GM12864 (cell line): ENCODE results near the gene LAP3.

ENCODE experiments used
- DNase-seq: peaks from one replicate; pipeline ENCODE4 v3.0.0-alpha.2; 2011; ENCODE audit warnings: low read depth
- H3K4me3 ChIP-seq: 2 replicates; pipeline ENCODE4 v1.5.1; 2011; ENCODE audit warnings: mild to moderate bottlenecking, low read depth, low read length, control low read depth
- TF ChIP-seq, protein P1 (sequence below): IDR thresholded peaks from 2 replicates; pipeline ENCODE4 v1.5.1; 2011; ENCODE audit warnings: low read depth, mild to moderate bottlenecking, moderate library complexity, low read length, control low read depth, inconsistent platforms; ENCODE audit errors: missing control alignments

The LAP3 gene

DNA sequence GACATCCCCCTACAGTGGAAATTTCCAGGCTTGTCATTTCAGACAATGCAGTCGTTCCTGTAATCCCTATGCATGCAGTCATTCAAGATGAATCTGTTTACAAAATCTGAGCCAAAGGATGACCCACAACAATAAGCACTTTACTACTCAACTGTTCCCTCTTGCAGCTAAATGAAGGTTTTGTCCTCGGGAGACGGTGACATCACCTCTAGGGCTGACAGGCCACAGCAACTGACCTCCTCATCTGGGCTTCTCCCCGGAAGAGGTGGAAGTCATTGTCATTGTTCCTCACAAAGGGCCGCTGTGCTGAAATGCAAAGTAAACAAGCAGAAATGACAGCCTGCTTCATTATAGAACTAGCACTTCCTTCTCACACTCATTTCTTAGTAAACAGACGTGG lies 32.8 kb upstream of the LAP3 start:
- no peak overlapping the region for H3K4me3 ChIP-seq
- TF ChIP-seq, protein P1, sequence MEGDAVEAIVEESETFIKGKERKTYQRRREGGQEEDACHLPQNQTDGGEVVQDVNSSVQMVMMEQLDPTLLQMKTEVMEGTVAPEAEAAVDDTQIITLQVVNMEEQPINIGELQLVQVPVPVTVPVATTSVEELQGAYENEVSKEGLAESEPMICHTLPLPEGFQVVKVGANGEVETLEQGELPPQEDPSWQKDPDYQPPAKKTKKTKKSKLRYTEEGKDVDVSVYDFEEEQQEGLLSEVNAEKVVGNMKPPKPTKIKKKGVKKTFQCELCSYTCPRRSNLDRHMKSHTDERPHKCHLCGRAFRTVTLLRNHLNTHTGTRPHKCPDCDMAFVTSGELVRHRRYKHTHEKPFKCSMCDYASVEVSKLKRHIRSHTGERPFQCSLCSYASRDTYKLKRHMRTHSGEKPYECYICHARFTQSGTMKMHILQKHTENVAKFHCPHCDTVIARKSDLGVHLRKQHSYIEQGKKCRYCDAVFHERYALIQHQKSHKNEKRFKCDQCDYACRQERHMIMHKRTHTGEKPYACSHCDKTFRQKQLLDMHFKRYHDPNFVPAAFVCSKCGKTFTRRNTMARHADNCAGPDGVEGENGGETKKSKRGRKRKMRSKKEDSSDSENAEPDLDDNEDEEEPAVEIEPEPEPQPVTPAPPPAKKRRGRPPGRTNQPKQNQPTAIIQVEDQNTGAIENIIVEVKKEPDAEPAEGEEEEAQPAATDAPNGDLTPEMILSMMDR = no peak
- DNase-seq = no peak

DNA sequence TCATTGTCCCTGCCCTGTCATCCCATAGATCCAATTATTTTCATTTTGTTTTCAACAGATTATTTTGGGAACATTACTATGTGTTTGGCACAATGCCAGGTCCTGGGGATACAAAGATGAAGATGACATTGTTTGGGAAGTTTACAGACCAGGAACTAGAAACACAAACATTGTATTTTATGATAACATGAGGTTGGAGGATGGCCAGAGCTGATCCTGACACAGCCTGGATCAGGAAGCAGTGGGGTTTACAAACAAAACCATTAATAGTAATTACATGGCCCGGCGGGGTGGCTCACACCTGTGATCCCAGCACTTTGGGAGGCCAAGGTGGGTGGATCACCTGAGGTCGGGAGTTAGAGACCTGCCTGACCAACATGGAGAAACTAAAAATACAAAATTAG lies 32.2 kb upstream of the LAP3 start:
- TF ChIP-seq, protein P1 = no peak
- no peak for DNase-seq
- no peak overlapping the region for H3K4me3 ChIP-seq

DNA sequence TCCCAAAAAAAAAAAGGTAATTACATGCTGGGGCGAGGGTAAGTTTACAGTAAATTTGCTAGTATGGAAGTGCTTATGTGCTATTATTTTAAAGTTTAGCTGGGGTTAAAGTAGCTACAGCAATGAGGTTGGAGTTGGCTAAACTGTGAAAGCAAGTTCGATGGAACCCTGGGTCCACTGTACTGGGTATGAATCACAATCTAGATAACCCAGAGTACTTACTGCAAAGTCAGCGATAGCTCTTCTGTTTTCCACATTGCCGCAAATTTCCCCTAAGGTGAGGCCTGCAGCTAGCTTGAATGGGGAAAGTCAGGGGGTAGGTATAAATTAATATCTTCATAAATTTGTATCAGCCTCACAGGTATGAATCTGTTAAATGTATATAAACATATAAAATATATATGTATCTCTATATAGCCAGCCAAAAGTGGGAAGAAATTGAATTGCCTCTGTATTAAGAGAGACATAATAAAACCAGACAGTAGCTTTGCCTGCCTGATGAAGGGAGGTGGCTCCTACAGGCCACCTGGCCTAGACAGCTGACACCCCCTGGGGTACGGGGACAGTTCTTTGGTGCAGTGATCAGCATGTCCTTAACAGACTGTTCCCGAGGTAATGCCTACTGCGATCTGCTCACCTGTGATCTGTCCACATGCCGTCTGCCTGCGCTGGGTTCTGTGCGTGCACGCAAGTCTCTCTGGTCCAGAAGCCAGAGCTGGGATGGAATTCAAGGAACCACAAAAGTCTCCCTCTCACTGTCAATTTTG lies 31.4 kb upstream of the LAP3 start:
- TF ChIP-seq, protein P1 = no peak
- no peak for DNase-seq
- no peak overlapping the region for H3K4me3 ChIP-seq

DNA sequence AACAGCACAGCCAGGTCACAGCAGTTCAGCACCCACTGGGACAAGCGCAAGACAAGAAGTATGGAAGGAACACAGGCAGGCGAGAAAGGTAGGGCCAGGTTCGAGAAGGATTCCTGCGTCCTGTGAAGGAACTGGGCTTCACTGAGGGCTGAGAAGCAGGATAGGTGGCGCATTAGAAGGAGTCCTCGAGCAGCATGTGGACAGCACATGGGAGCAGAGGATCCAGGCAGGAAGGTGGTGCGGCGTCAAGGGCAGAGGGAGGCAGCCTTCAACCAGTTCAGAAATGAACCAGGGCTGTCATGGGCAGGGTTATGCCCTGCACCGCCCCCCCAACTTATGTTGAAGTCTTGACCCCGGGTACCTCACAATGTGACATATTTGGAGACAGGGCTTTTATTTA lies 30.8 kb upstream of the LAP3 start:
- TF ChIP-seq, protein P1 = no peak
- DNase-seq = no peak
- no peak overlapping the region for H3K4me3 ChIP-seq

DNA sequence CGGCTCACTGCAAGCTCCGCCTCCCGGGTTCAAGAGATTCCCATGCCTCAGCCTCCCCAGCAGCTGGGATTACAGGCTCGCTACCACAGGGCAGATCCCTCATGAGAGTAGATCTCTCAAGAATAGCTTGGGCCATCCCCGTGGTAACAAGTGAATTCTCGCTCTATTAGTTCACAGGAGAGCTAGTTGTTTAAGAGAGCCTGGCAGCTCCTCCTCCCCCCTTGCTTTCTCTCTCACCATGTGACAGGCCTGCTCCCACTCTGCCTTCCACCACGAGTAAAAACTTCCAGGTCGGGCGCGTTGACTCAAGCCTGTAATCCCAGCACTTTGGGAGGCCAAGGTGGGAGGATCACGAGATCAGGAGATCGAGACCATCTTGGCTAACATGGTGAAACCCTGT lies 30.3 kb upstream of the LAP3 start:
- DNase-seq = no peak
- H3K4me3 ChIP-seq = no peak overlapping the region
- TF ChIP-seq, protein P1 = no peak

DNA sequence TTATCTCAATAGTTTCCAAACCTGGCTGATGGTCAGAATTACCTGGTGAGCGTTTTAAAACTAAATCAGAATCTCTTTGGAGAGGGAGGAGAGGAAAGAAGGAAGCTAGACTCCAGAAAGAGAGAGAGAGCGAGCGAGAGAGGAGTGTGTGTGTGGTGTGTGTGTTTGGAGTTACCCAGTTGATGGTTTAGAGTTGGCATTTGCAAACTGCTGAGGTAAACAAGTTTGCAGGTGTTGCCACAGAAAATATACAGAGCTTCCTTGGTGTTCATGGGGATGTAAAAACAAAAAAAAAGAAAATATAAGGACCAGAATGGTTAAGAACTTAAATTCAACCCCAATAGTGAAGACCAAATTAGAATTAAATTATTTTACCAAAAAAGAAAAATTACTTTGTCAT lies 26.4 kb upstream of the LAP3 start:
- H3K4me3 ChIP-seq = no peak overlapping the region
- TF ChIP-seq, protein P1 = no peak
- no peak for DNase-seq

DNA sequence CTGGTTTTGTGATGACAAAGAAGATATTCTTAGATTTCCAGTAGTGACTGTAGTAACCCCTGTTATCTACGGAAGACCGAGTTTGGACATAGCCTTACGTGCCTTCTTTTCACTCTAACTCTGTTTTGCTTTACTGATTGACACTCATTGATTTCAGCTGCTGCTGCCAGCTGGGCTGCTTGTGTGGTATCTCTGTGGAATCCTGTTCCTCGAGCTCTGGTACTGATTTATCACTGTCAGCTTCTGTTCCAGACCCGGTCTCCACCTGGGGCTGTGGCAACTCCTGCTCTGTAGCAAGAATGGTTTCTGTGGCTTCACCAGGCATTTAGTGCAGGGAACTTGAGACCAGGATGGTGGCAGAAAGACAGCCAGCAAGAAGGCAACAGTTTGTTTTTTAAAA lies 24.6 kb upstream of the LAP3 start:
- TF ChIP-seq, protein P1 = no peak
- DNase-seq = no peak
- H3K4me3 ChIP-seq = no peak overlapping the region
